HAP-1 (cell line): ENCODE data around the gene RAB8A.
A peak's percentile ranks its signal among the peaks of the same experiment; 100 is the strongest.
"Not testable (repeated sequence)": the region's sequence is repeated elsewhere in the genome, so short reads cannot be mapped to it uniquely, and the experiment has no call there.

Source experiments
- DNase-seq, 2 experiments: peaks; one replicate each; pipeline ENCODE4 v3.0.0-alpha.2; 2016 to 2020; ENCODE audit warnings: low spot score in 2 of 2
- H3K27me3 ChIP-seq: fragments of 250-450 bp; sonication (Bioruptor Pico); 2 replicates; pipeline ENCODE4 v1.5.1; 2020; ENCODE audit warnings: low read depth, mild to moderate bottlenecking, moderate library complexity
- H3K36me3 ChIP-seq: fragments of 250-450 bp; sonication (Bioruptor Pico); replicated peaks from 2 replicates; pipeline ENCODE4 v1.5.1; 2020; ENCODE audit warnings: mild to moderate bottlenecking
- H3K4me1 ChIP-seq: fragments of 250-450 bp; sonication (Bioruptor Pico); 2 replicates; pipeline ENCODE4 v1.5.1; 2020; ENCODE audit warnings: mild to moderate bottlenecking
- H3K4me3 ChIP-seq: fragments of 250-450 bp; sonication (Bioruptor Pico); 2 replicates; pipeline ENCODE4 v1.5.1; 2020; ENCODE audit warnings: mild to moderate bottlenecking, moderate library complexity
- H3K9me3 ChIP-seq: fragments of 250-450 bp; sonication (Bioruptor Pico); 2 replicates; pipeline ENCODE4 v1.5.1; 2020; ENCODE audit warnings: mild to moderate bottlenecking, moderate library complexity
- in situ Hi-C: fragments of 300-500 bp; cut with MboI; formaldehyde crosslinking; loops from 3 replicates; pipeline ENCODE4 v1.14.3; 2020; ENCODE audit warnings: low sequenced_read_pairs, inconsistent platforms, mixed read lengths

Gene RAB8A

DNA sequence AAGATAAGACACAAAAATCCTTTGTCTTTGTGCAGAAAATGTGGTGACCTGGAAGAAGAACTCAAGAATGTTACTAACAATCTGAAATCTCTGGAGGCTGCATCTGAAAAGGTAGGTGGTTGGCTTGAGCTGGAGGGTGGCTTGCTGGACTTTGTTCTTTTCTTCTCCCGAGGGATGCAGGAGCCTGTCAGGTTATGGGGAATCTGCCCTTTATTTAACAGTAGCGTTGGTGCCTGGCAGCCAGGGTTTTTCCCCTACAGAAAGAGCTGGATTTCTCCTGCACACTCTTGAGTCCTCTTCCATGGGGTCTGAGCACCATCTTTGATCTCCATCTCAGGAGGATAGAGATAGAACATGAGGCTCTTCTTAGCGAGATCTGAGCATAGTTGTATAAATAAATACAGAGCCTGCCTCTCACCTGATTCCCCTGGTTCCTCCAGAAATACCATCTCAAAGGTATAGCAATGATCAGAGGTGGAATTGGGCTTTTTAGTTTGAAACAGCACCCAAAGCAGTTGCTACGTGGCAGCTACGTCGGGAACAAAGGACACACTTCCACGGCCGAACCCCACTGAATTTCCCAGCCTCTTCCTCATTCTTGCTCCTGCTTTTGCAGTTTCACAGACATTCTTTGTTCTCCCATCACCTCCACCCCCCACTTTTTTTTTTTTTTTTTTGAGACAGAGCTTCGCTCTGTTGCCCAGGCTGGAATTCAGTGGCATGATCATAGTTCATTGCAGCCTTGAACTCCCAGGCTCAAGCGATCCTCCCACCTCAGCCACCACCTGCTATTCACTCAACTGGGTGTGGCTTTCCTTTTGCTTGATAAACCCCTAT, 22.5 kb upstream of the RAB8A start:
- in situ Hi-C loops: no loop called here
- Histone ChIP-seq H3K27me3 (no peaks in the 10 kb centered on the region), H3K9me3 (no peaks in the 10 kb centered on the region), H3K36me3 (peaks cover 97% of the 10 kb centered on the region), H3K4me1 (no peaks in the 10 kb centered on the region), H3K4me3 (no peak overlapping the region)
- no peak for DNase-seq

DNA sequence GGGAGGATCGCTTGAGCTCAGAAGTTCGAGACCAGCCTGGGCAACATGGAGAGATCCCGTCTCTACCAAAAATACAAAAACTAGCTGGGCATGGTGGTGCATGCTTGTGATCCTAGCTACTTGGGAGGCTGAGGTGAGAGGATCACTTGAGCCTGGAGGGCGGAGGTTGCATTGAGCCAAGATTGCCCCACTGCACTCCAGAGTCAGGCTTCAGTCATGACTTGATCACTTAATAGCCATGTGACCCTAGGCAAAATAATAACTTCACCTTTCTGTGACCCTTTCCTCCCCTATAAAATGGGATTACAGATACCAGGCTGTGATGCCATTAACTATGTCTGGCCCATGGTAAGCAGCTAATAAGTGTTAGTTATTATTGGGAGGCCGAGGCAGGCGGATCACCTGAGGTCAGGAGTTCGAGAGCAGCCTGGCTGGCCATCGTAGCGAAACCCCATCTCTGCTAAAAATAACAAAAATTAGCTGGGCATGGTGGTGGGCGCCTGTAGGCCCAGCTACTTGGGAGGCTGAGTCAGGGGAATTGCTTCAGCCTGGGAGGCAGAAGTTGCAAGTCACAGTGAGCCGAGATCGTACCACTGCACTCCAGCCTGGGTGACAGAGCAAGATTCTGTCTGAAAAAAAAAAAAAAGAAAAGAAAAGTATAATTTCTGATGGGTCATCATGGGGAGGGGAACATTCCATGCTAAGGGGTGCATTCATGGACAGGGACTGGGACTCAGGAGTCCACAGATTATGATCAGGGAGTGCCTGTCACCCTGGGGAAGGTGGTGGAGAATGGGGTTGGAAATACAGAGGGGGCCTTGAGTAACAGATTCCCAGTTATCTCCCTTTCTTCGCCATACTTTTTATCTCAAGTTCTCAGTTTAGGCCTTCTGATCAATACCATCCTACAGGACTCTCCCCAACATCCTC, 19.9 kb upstream of the RAB8A start:
- in situ Hi-C loops: no loop called here
- no peaks in the 10 kb centered on the region for H3K9me3 ChIP-seq
- no peak overlapping the region for H3K4me3 ChIP-seq
- no peaks in the 10 kb centered on the region; the same call in 1 of the 2 replicates for H3K4me1 ChIP-seq
- DNase-seq: no peak
- H3K36me3 ChIP-seq: peaks cover 95% of the 10 kb centered on the region
- no peaks in the 10 kb centered on the region for H3K27me3 ChIP-seq

- DNase-seq: no peak
- Histone ChIP-seq H3K27me3 (no peaks in the 10 kb centered on the region), H3K4me1 (no peaks in the 10 kb centered on the region; the same call in 1 of the 2 replicates), H3K36me3 (peaks cover 92% of the 10 kb centered on the region), H3K9me3 (no peaks in the 10 kb centered on the region), H3K4me3 (no peak overlapping the region)
- in situ Hi-C loops: no loop called here
Observed at GRCh38 chr19:16094360-16095070, 17.2 kb upstream of the RAB8A start.

- no peaks in the 10 kb centered on the region for H3K27me3 ChIP-seq
- H3K4me1 ChIP-seq: no peaks in the 10 kb centered on the region; the same call in 1 of the 2 replicates
- no peak overlapping the region for H3K4me3 ChIP-seq
- no peak for DNase-seq
- peaks cover 93% of the 10 kb centered on the region for H3K36me3 ChIP-seq
- in situ Hi-C loops: no loop called here
- H3K9me3 ChIP-seq: no peaks in the 10 kb centered on the region
Observed at GRCh38 chr19:16095071-16095571, 16.6 kb upstream of the RAB8A start.

GRCh38 chr19:16096280-16096855, 15.3 kb upstream of the RAB8A start:
- no peaks in the 10 kb centered on the region for H3K9me3 ChIP-seq
- in situ Hi-C loops: no loop called here
- no peaks in the 10 kb centered on the region; the same call in 1 of the 2 replicates for H3K4me1 ChIP-seq
- H3K36me3 ChIP-seq: peaks cover 93% of the 10 kb centered on the region
- DNase-seq: no peak
- H3K4me3 ChIP-seq: no peak overlapping the region
- no peaks in the 10 kb centered on the region for H3K27me3 ChIP-seq

- no peaks in the 10 kb centered on the region; the same call in 1 of the 2 replicates for H3K4me1 ChIP-seq
- H3K9me3 ChIP-seq: no peaks in the 10 kb centered on the region
- H3K27me3 ChIP-seq: no peaks in the 10 kb centered on the region
- peaks cover 92% of the 10 kb centered on the region for H3K36me3 ChIP-seq
- in situ Hi-C loops: no loop called here
- DNase-seq: no peak
- H3K4me3 ChIP-seq: no peak overlapping the region
Observed at GRCh38 chr19:16098416-16098768, 13.3 kb upstream of the RAB8A start.

DNA sequence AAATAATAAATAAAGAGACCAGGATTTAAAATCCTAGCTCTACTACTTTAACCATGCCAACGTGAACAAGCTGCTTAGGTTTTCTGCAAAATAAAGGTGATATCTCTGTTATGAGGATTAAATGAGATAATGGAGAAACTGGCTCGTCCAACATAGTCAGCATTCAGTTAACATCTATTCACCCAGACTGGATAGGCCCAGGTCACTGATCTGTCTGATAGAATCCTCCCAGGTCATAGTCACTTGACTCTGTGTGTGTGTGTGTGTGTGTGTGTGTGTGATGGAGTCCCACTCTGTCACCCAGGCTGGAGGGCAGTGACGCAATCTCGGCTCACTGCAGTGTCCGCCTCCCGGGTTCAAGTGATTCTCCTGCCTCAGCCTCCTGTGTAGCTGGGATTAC, 12.9 kb upstream of the RAB8A start:
- Histone ChIP-seq H3K4me1 (no peaks in the 10 kb centered on the region; the same call in 1 of the 2 replicates), H3K27me3 (no peaks in the 10 kb centered on the region), H3K36me3 (peaks cover 90% of the 10 kb centered on the region), H3K9me3 (no peaks in the 10 kb centered on the region), H3K4me3 (no peak overlapping the region)
- in situ Hi-C loops: no loop called here
- DNase-seq: no peak

DNA sequence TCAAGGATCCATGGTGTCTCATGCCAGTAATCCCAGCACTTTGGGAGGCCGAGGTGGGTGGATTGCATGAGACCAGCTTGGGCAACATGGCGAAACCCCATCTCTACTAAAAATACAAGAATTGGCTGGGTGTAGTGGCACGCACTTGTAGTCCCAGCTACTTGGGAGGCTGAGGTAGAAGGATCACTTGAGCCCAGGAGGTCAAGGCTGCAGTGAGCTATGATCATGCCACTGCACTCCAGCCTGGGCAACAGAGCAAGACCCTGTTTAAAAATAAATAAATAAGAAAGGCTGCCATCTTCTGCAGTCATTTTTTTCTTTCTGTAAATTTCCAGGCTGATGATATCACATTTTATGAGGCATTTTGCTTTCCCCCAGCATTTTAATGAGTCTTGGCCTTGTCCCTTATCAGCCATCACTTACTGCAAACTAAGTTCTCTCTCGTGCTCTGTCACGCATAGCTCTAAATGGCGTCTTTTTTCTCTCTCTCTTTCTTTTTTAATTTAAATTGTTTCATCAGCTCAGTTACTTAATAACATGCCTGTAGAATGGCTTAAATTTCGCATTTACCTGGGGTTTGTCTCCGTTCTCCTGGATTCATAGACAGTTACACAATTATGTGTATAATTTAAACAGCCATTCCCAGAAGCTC, 12.2 kb upstream of the RAB8A start:
- in situ Hi-C loops, H3K9me3 ChIP-seq, H3K4me3 ChIP-seq, DNase-seq, H3K27me3 ChIP-seq, H3K4me1 ChIP-seq: not testable (repeated sequence)
- peaks cover 84% of the 10 kb centered on the region for H3K36me3 ChIP-seq

DNA sequence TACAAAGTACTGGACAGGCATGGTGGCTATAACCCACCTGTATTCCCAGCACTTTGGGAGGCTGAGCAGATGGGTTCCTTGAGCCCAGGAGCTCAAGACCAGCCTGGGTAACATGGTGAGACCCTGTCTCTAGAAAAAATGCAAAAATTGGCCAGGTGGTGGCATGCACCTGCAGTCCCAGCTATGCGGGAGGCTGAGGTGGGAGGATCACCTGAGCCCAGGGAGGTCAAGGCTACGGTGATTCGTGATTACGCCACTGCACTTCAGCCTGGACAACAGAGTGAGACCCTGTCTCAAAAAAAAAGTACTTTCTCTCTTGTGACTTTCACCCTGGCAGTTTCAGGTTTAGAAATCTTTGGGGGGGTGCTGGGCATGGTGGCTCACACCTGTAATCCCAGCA, 11.2 kb upstream of the RAB8A start:
- peaks cover 73% of the 10 kb centered on the region for H3K36me3 ChIP-seq
- no peak for DNase-seq

DNA sequence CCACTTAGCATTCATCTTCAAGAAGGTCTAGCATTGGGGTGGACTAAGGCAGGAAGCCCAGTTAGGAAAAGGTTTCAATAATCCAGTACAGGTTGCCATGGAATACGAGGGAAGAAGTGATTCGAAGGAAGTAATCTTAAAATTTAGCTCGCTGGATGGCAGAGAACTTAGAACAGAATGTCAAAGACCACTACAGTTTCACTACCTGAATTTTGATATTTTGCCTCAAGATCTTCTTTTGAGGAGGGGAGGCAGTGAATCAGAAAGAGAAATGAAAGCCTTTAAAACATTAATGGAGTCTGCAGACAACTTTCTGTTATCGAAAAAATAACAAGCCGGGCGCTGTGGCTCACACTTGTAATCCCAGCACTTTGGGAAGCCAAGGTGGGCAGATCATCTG, 7.0 kb upstream of the RAB8A start:
- Histone ChIP-seq H3K36me3 (peaks cover 38% of the 10 kb centered on the region), H3K4me3 (no peak overlapping the region), H3K4me1 (no peaks in the 10 kb centered on the region), H3K27me3 (no peaks in the 10 kb centered on the region), H3K9me3 (no peaks in the 10 kb centered on the region)
- in situ Hi-C loops: no loop called here
- DNase-seq: no peak

More for the DNA sequence above, 11.2 kb upstream of the RAB8A start:
- no peaks in the 10 kb centered on the region; the same call in 1 of the 2 replicates for H3K4me1 ChIP-seq
- in situ Hi-C loops: no loop called here
- H3K27me3 ChIP-seq: no peaks in the 10 kb centered on the region
- H3K9me3 ChIP-seq: no peaks in the 10 kb centered on the region
- no peak overlapping the region for H3K4me3 ChIP-seq

- H3K4me1 ChIP-seq: peaks cover 5% of the 10 kb centered on the region
- no peak for DNase-seq
- H3K27me3 ChIP-seq: no peaks in the 10 kb centered on the region
- no peak overlapping the region for H3K4me3 ChIP-seq
- in situ Hi-C loops: no loop called here
- peaks cover 24% of the 10 kb centered on the region for H3K36me3 ChIP-seq
- no peaks in the 10 kb centered on the region for H3K9me3 ChIP-seq
Observed at GRCh38 chr19:16106121-16106520, 5.6 kb upstream of the RAB8A start.

GRCh38 chr19:16111909-16112752, 442 bp downstream of the RAB8A start:
- DNase-seq: no peak
- Histone ChIP-seq H3K4me3 (peak overlapping the region; percentile 99), H3K36me3 (peaks cover 15% of the 10 kb centered on the region), H3K27me3 (no peaks in the 10 kb centered on the region), H3K4me1 (peaks cover 16% of the 10 kb centered on the region), H3K9me3 (no peaks in the 10 kb centered on the region)
- in situ Hi-C loops: no loop called here
